Measurements from ENCODE around the gene CHRM1. TPM values are rescaled to one million over a fixed set of nuclear protein-coding genes. Genes with fewer than 3 reads are reported as not detected.
A peak's percentile ranks its signal among the peaks of the same experiment; 100 is the strongest.

CHRM1 gene
- total RNA-seq, 4 donors from 2014 or later: 0.32 to 0.41 TPM; not detected in 2

DNA sequence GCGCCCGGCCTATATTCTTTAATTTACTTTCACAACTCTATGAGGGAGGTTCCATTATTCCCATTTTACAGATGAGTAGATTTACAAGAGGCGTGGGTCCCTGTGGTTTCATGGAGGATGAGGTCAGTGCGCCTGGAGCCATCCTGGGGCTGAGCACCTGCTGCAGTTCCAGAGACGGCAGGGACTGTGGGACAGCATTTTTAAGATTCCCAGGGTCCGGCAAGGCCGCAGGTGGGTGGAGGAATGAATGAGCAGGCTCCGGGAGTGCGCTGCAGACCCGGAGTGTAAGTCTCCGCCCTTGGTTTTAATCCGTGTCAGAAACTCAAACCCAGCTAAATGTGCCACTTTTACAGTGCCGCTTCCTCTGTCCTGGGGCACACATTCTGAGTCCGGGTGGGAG is 4.1 kb upstream of the CHRM1 start:
- Histone ChIP-seq H3K4me3 (no peak overlapping the region), H3K36me3 (no peaks in the 10 kb centered on the region), H3K4me1 (peaks cover 5 to 39% (median 29%) of the 10 kb centered on the region in 4 donors), H3K27me3 (peaks cover 85% of the 10 kb centered on the region), H3K9me3 (no peaks in the 10 kb centered on the region), H3K27ac (no peak overlapping the region)
- intact Hi-C loops (cut with DNase I; ENCODE audit: low total_unique reads): no loop called here
- in situ Hi-C loops (cut with MboI; ENCODE audit: low pct_ligation_motif_present in 1 of 4, low pct_unique_long_range_greater_than_20kb in 1 of 4, low sequenced_read_pairs in 3 of 4): no loop called here
- DNase-seq: no peak
- TF ChIP-seq POLR2AphosphoS5 (IDR thresholded peaks at IDR 0.05): no peak
- no peak for TF ChIP-seq EP300 (IDR thresholded peaks at IDR 0.05; ENCODE audit: low read depth)
- TF ChIP-seq, protein P1, sequence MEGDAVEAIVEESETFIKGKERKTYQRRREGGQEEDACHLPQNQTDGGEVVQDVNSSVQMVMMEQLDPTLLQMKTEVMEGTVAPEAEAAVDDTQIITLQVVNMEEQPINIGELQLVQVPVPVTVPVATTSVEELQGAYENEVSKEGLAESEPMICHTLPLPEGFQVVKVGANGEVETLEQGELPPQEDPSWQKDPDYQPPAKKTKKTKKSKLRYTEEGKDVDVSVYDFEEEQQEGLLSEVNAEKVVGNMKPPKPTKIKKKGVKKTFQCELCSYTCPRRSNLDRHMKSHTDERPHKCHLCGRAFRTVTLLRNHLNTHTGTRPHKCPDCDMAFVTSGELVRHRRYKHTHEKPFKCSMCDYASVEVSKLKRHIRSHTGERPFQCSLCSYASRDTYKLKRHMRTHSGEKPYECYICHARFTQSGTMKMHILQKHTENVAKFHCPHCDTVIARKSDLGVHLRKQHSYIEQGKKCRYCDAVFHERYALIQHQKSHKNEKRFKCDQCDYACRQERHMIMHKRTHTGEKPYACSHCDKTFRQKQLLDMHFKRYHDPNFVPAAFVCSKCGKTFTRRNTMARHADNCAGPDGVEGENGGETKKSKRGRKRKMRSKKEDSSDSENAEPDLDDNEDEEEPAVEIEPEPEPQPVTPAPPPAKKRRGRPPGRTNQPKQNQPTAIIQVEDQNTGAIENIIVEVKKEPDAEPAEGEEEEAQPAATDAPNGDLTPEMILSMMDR (IDR thresholded peaks at IDR 0.05): no peak
- TF ChIP-seq POLR2A (IDR thresholded peaks at IDR 0.05): no peak
- WGBS, 2 donors (ENCODE audit: low coverage in 1 of 2): 42% methylated on average over 14 of the region's 14 CpGs; no CpG with 5 or more reads in 1 of the 2 donors

DNA sequence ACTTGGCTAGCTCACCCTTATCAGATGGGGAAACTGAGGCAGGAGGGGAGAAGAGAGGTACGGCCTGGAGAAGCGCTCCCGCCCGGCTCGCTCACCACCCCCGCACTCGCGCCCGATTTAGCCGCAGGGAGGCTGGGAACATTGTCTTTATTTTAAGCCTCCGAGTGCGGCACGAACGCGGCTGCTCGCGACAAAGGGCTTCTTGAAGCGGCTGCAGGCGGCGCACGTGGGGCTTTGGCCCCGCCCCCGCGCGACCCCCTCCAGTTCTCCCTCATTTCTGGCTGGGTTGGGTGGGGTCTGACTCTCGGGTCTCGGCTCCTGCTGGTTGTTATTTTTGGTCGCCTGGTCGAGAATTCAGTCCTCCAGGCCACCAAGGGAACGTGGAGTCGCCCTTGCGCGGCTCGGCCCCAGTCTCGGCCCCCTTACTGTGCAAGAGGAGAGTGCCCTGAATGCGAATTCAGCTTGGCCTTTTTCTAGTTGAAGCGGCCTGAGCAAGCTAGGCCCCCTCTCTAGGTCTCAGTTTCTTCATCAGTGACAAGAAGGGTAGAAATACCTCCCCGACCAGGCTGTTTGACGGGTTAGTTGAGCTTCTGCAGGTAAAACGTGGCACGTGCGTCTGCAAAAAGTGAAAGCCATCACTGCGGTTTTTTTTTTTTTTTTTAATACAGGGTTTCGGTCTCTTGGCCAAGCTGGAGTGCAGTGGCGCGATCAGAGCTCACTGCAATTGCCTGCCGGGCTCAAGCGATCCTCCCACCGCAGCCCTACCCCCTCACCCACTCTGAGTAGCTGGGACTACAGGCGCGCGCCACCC is 2.6 kb upstream of the CHRM1 start:
- no peak for DNase-seq

GRCh38 chr11:62922653-62923431 is 1.7 kb upstream of the CHRM1 start:
- no peak overlapping the region for H3K27ac ChIP-seq
- H3K4me3 ChIP-seq: no peak overlapping the region
- no peaks in the 10 kb centered on the region for H3K9me3 ChIP-seq
- WGBS, 2 donors (ENCODE audit: low coverage in 1 of 2): 52% methylated on average over 22 of the region's 24 CpGs; no CpG with 5 or more reads in 1 of the 2 donors
- intact Hi-C loops (cut with DNase I; ENCODE audit: low total_unique reads) (no loop called here), in situ Hi-C loops (cut with MboI; ENCODE audit: low pct_ligation_motif_present in 1 of 4, low pct_unique_long_range_greater_than_20kb in 1 of 4, low sequenced_read_pairs in 3 of 4) (loop anchor here in 3 of 4 donors (25.0 kb wide), 1 partner anchor 289 kb away; no protein-coding TSS in a partner anchor)
- H3K4me1 ChIP-seq: peaks cover 5 to 39% (median 29%) of the 10 kb centered on the region in 4 donors
- H3K27me3 ChIP-seq: peaks cover 64% of the 10 kb centered on the region
- TF ChIP-seq EP300 (IDR thresholded peaks at IDR 0.05; ENCODE audit: low read depth) (no peak), POLR2A (IDR thresholded peaks at IDR 0.05) (no peak), POLR2AphosphoS5 (IDR thresholded peaks at IDR 0.05) (no peak)
- TF ChIP-seq, protein P1 (IDR thresholded peaks at IDR 0.05): peak in 1 of 5 experiments; percentile 10
- DNase-seq: no peak
- H3K36me3 ChIP-seq: no peaks in the 10 kb centered on the region

More for the DNA sequence above, 2.6 kb upstream of the CHRM1 start:
- 4 to 12% methylated on average over 14 to 35 of the region's 52 CpGs for whole genome bisulfite sequencing, 2 donors (ENCODE audit: low coverage in 1 of 2)
- no peaks in the 10 kb centered on the region for H3K9me3 ChIP-seq
- peak overlapping the region in 2 of 4 donors; percentile 6 to 34 for H3K4me3 ChIP-seq
- in situ Hi-C loops (cut with MboI; ENCODE audit: low pct_ligation_motif_present in 1 of 4, low pct_unique_long_range_greater_than_20kb in 1 of 4, low sequenced_read_pairs in 3 of 4) (loop anchor here in 3 of 4 donors (25.0 kb wide), 1 partner anchor 288 kb away; no protein-coding TSS in a partner anchor), intact Hi-C loops (cut with DNase I; ENCODE audit: low total_unique reads) (no loop called here)
- TF ChIP-seq, protein P1 (IDR thresholded peaks at IDR 0.05): no peak
- no peak for TF ChIP-seq POLR2AphosphoS5 (IDR thresholded peaks at IDR 0.05)
- TF ChIP-seq POLR2A (IDR thresholded peaks at IDR 0.05): no peak
- no peak for TF ChIP-seq EP300 (IDR thresholded peaks at IDR 0.05; ENCODE audit: low read depth)
- peaks cover 74% of the 10 kb centered on the region for H3K27me3 ChIP-seq
- H3K27ac ChIP-seq: no peak overlapping the region
- peaks cover 5 to 39% (median 29%) of the 10 kb centered on the region in 4 donors for H3K4me1 ChIP-seq
- no peaks in the 10 kb centered on the region for H3K36me3 ChIP-seq

DNA sequence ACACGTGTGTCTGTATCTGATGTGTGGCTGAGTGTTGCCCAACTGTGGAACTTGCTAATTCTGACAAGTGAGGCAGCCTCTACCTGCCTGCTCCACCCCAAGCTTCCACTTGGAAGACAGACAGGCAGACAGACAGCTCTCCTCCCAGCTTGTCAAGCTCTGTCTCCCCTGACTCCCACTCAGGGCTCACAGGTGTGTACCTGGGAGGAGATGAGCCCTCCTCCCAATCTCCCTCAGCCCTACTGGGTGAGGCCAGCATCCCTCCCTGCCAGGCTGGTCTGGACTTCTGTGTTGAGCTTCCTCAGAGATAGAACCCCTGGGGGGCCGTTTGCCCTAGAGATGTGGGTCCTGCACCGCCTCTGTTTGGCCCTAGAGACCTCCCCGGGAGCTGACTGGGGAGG is 1.0 kb upstream of the CHRM1 start:
- no peak for DNase-seq
- no peaks in the 10 kb centered on the region for H3K36me3 ChIP-seq
- WGBS, 2 donors (ENCODE audit: low coverage in 1 of 2): 73% methylated on average over 2 of the region's 4 CpGs; no CpG with 5 or more reads in 1 of the 2 donors
- no peak overlapping the region for H3K27ac ChIP-seq
- intact Hi-C loops (cut with DNase I; ENCODE audit: low total_unique reads) (no loop called here), in situ Hi-C loops (cut with MboI; ENCODE audit: low pct_ligation_motif_present in 1 of 4, low pct_unique_long_range_greater_than_20kb in 1 of 4, low sequenced_read_pairs in 3 of 4) (loop anchor here in 3 of 4 donors (25.0 kb wide), 1 partner anchor 290 kb away; no protein-coding TSS in a partner anchor)
- peaks cover 5 to 39% (median 29%) of the 10 kb centered on the region in 4 donors for H3K4me1 ChIP-seq
- TF ChIP-seq EP300 (IDR thresholded peaks at IDR 0.05; ENCODE audit: low read depth) (no peak), POLR2A (IDR thresholded peaks at IDR 0.05) (no peak), POLR2AphosphoS5 (IDR thresholded peaks at IDR 0.05) (no peak)
- TF ChIP-seq, protein P1 (IDR thresholded peaks at IDR 0.05): no peak
- no peaks in the 10 kb centered on the region for H3K9me3 ChIP-seq
- peaks cover 58% of the 10 kb centered on the region for H3K27me3 ChIP-seq
- no peak overlapping the region for H3K4me3 ChIP-seq
